ENCODE measurements around the gene POLD1. TPM values are rescaled to one million over a fixed set of nuclear protein-coding genes. Genes with fewer than 3 reads are reported as not detected.
"Not testable (repeated sequence)": the region's sequence is repeated elsewhere in the genome, so short reads cannot be mapped to it uniquely, and the experiment has no call there.

Gene POLD1
- total RNA-seq (10 to 100 TPM; 11.4 to 98.0 (median 17.9) TPM), polyA plus RNA-seq (10 to 100 TPM; 29.3 to 45.3 (median 35.2) TPM)
- long read RNA-seq, donor 1, partial matches to known transcripts, result 0 of 2 reads
- long read RNA-seq, donor 1, other reads (novel, unspliced or antisense), result 0 of 2 reads
- long read RNA-seq, donor 2, partial matches to known transcripts, result 0 of 2 reads
- long read RNA-seq, donor 2, other reads (novel, unspliced or antisense), result 0 of 2 reads
- long read RNA-seq, donor 3, partial matches to known transcripts, result 0 of 2 reads
- long read RNA-seq, donor 3, other reads (novel, unspliced or antisense), result 0 of 2 reads
- long read RNA-seq, donor 4, partial matches to known transcripts, result 0 of 1 reads
- long read RNA-seq, donor 4, other reads (novel, unspliced or antisense), result 0 of 1 reads
- long read RNA-seq, donor 5, partial matches to known transcripts, result 0 of 3 reads
- long read RNA-seq, donor 5, other reads (novel, unspliced or antisense), result 0 of 3 reads
- long read RNA-seq, donor 6, partial matches to known transcripts, result 0 of 5 reads
- long read RNA-seq, donor 6, other reads (novel, unspliced or antisense), result 0 of 5 reads
- long read RNA-seq, donor 7, result 0 reads
- long read RNA-seq, donor 8, result 0 reads
- long read RNA-seq, donor 9, partial matches to known transcripts, result 0 of 2 reads
- long read RNA-seq, donor 9, other reads (novel, unspliced or antisense), result 0 of 2 reads
- long read RNA-seq, donor 10, partial matches to known transcripts, result 0 of 4 reads
- long read RNA-seq, donor 10, other reads (novel, unspliced or antisense), result 0 of 4 reads

- no peaks in the 10 kb centered on the region for H3K9me3 ChIP-seq
- DNase-seq, result peak; percentile 99 to 100
- peak within 1 kb of the TSS; percentile 79 to 91 (median 84) for H3K27ac ChIP-seq
- peaks cover 7 to 35% (median 27%) of the 10 kb centered on the region in 4 donors for H3K4me1 ChIP-seq
- H3K4me3 ChIP-seq, result peak within 1 kb of the TSS; percentile 70 to 83 (median 78)
- H3K27me3 ChIP-seq, result no peaks in the 10 kb centered on the region
- intact Hi-C loops (cut with DNase I; ENCODE audit: low total_unique reads), result no loop called here
- TF ChIP-seq POLR2AphosphoS5 (IDR thresholded peaks at IDR 0.05), result peak; percentile 36 to 95 (median 37)
- TF ChIP-seq CTCF (IDR thresholded peaks at IDR 0.05), result no peak
- 0 to 1% (median 1%) methylated on average over 65 to 78 of the region's 78 CpGs for WGBS, 5 donors
- peaks cover 30 to 53% (median 47%) of the 10 kb centered on the region in 4 donors for H3K36me3 ChIP-seq
Observed at GRCh38 chr19:50383852-50384684, at the start of gene POLD1. Gene POLD1, plus strand, starts transcription at chr19:50384347. Its CDS starts 14,505 bp downstream, at chr19:50398852.

- H3K36me3 ChIP-seq, result no peaks in the 10 kb centered on the region
- H3K9me3 ChIP-seq, result peaks cover 0 to 5% (median 0%) of the 10 kb centered on the region in 4 donors
- WGBS, 5 donors, result 92 to 95% (median 95%) methylated on average over 4 to 12 of the region's 12 CpGs
- no peak overlapping the region for H3K4me3 ChIP-seq
- DNase-seq, result no peak
- intact Hi-C loops (cut with DNase I; ENCODE audit: low total_unique reads), result no loop called here
- peaks cover 15 to 46% (median 39%) of the 10 kb centered on the region in 4 donors for H3K4me1 ChIP-seq
- TF ChIP-seq CTCF (IDR thresholded peaks at IDR 0.05), result no peak
- no peak for TF ChIP-seq EP300 (IDR thresholded peaks at IDR 0.05)
- no peak for TF ChIP-seq POLR2AphosphoS5 (IDR thresholded peaks at IDR 0.05)
- no peak for TF ChIP-seq POLR2A (IDR thresholded peaks at IDR 0.05)
- H3K27ac ChIP-seq, result no peak overlapping the region
- peaks cover 4 to 54% (median 53%) of the 10 kb centered on the region in 3 donors for H3K27me3 ChIP-seq
Observed at GRCh38 chr19:50334741-50335421, 49.3 kb upstream of the POLD1 start.

GRCh38 chr19:50337031-50337430, 47.1 kb upstream of the POLD1 start:
- H3K27ac ChIP-seq; H3K4me3 ChIP-seq; DNase-seq; H3K36me3 ChIP-seq; H3K9me3 ChIP-seq; intact Hi-C loops (cut with DNase I; ENCODE audit: low total_unique reads): not testable (repeated sequence)
- Histone ChIP-seq H3K4me1 (peaks cover 4 to 25% (median 20%) of the 10 kb centered on the region in 4 donors), H3K27me3 (peaks cover 4 to 32% (median 32%) of the 10 kb centered on the region in 3 donors)
- 83 to 92% (median 88%) methylated on average over 5 to 6 of the region's 6 CpGs for WGBS, 5 donors

- H3K27ac ChIP-seq, result no peak overlapping the region
- H3K4me3 ChIP-seq, result no peak overlapping the region
- intact Hi-C loops (cut with DNase I; ENCODE audit: low total_unique reads), result no loop called here
- peaks cover 3 to 23% (median 12%) of the 10 kb centered on the region in 4 donors for H3K9me3 ChIP-seq
- no peaks in the 10 kb centered on the region for H3K36me3 ChIP-seq
- H3K4me1 ChIP-seq, result no peaks in the 10 kb centered on the region
- DNase-seq, result no peak
- H3K27me3 ChIP-seq, result peaks cover 0 to 2% (median 0%) of the 10 kb centered on the region in 3 donors
- TF ChIP-seq POLR2A (IDR thresholded peaks at IDR 0.05) (no peak), POLR2AphosphoS5 (IDR thresholded peaks at IDR 0.05) (no peak), CTCF (IDR thresholded peaks at IDR 0.05) (no peak), EP300 (IDR thresholded peaks at IDR 0.05) (no peak)
Observed at GRCh38 chr19:50340331-50340730, 43.8 kb upstream of the POLD1 start.

Data from stomach (tissue), 19 donors.